Measurements from ENCODE around the gene SDHB.

Gene SDHB

DNA sequence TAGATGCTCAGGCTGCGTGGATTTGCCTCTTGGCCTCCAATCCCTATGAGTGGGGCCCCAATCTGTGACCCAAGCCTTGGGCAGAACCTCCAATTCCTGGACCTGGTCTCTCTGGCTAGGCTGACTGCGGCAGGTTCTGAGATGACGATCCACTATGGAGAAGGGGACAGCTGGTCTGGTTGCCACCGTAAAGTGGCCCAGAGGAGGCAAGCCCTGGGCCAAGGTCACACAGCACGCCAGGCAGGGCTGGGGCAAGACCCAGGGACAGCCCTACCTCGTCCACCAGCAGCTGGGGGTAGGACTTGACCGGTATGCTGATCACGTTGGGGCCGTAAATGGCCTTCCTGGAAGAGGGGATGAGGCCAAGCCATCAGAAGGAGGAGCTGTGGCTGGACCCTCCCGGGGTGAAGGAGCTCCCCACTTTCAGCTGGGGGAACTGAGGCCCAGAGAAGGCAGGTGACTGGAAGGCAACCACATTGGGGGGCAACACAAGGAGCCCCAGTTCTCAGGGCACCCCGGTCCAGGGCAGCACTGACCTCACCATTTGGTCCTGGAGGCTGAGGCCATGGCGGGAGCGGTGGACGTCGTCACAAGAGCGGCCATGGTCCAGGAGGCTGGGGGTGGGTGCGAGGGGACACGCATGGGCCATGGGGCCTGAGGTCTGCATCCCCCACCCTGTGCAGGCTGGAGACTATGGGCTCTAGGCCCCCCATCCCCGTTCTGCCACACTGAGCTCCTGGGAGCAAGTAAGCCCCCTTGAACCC lies 51.9 kb downstream of the SDHB start:
- H3K27me3 ChIP-seq (ENCODE audit: insufficient read depth, insufficient read length) = no peaks in the 10 kb centered on the region
- H3K36me3 ChIP-seq (ENCODE audit: insufficient read depth, insufficient read length, low read length) = peaks cover 57% of the 10 kb centered on the region
- H3K4me1 ChIP-seq (ENCODE audit: insufficient read depth, insufficient read length) = peaks cover 3% of the 10 kb centered on the region
- TF ChIP-seq YY1 (IDR thresholded peaks at IDR 0.05; ENCODE audit: insufficient read depth, insufficient read length) (no peak), ZNF274 (IDR thresholded peaks at IDR 0.05; ENCODE audit: low read depth, low read length) (no peak), SUZ12 (IDR thresholded peaks at IDR 0.05; ENCODE audit: extremely low read depth, insufficient read depth, insufficient read length) (no peak)
- no peak for DNase-seq (ENCODE audit: low read depth, low spot score)
- H3K9me3 ChIP-seq (ENCODE audit: insufficient read depth, low read length) = no peaks in the 10 kb centered on the region
- no peak overlapping the region for H3K4me3 ChIP-seq (ENCODE audit: insufficient read length, low read depth)
- no peak overlapping the region for H3K9ac ChIP-seq (ENCODE audit: insufficient read length, low read depth)

- Histone ChIP-seq H3K9ac (ENCODE audit: insufficient read length, low read depth) (no peak overlapping the region), H3K4me3 (ENCODE audit: insufficient read length, low read depth) (no peak overlapping the region), H3K27me3 (ENCODE audit: insufficient read depth, insufficient read length) (no peaks in the 10 kb centered on the region), H3K36me3 (ENCODE audit: insufficient read depth, insufficient read length, low read length) (peaks cover 56% of the 10 kb centered on the region), H3K4me1 (ENCODE audit: insufficient read depth, insufficient read length) (no peaks in the 10 kb centered on the region), H3K9me3 (ENCODE audit: insufficient read depth, low read length) (no peaks in the 10 kb centered on the region)
- DNase-seq (ENCODE audit: low read depth, low spot score) = no peak
- no peak for TF ChIP-seq YY1 (IDR thresholded peaks at IDR 0.05; ENCODE audit: insufficient read depth, insufficient read length)
- no peak for TF ChIP-seq SUZ12 (IDR thresholded peaks at IDR 0.05; ENCODE audit: extremely low read depth, insufficient read depth, insufficient read length)
- TF ChIP-seq ZNF274 (IDR thresholded peaks at IDR 0.05; ENCODE audit: low read depth, low read length) = no peak
Observed at GRCh38 chr1:16999863-17000262, 54.0 kb downstream of the SDHB start.

DNA sequence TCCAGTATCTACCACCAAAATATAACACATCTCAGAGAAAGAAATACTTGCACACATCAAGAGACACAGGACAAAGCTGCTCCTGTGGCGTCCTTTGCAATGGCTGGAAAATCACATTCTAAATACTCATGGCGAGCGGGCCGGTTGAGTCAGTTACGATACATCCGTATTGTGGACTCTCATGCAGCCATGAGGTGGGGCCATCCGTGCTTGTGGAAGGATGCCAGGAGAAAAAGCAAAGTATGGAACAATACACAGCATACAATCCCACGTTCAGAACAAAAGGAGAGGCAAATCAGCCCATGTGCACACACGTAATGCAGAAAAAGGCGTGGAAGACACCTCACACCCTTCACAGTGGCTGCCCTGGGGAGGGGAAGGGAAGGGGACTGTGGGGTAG lies 55.2 kb downstream of the SDHB start:
- Histone ChIP-seq H3K4me1 (ENCODE audit: insufficient read depth, insufficient read length) (no peaks in the 10 kb centered on the region), H3K36me3 (ENCODE audit: insufficient read depth, insufficient read length, low read length) (peaks cover 48% of the 10 kb centered on the region), H3K9me3 (ENCODE audit: insufficient read depth, low read length) (no peaks in the 10 kb centered on the region), H3K27me3 (ENCODE audit: insufficient read depth, insufficient read length) (no peaks in the 10 kb centered on the region), H3K9ac (ENCODE audit: insufficient read length, low read depth) (no peak overlapping the region), H3K4me3 (ENCODE audit: insufficient read length, low read depth) (no peak overlapping the region)
- no peak for DNase-seq (ENCODE audit: low read depth, low spot score)
- TF ChIP-seq ZNF274 (IDR thresholded peaks at IDR 0.05; ENCODE audit: low read depth, low read length) (no peak), YY1 (IDR thresholded peaks at IDR 0.05; ENCODE audit: insufficient read depth, insufficient read length) (no peak), SUZ12 (IDR thresholded peaks at IDR 0.05; ENCODE audit: extremely low read depth, insufficient read depth, insufficient read length) (no peak)

DNA sequence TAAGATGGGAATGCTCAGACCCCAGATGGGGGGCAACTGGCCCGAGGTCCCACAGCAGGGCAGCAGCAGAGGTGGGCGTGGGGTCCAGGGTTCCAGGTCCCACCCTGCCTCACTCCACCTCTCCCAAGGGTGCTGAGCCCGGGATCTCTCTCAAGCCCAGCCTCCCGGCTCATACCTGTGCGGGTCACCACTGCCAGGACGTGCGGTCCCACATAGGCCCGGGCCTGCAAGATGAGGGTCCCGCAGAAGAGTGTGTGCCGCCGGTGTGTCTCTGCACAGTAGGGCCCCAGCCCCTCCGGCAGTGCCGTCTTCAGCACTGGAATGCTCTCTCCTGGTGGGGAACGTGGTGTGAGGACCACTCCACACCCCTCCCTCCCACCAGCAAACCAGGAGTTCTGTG lies 57.0 kb downstream of the SDHB start:
- no peak for DNase-seq (ENCODE audit: low read depth, low spot score)

DNA sequence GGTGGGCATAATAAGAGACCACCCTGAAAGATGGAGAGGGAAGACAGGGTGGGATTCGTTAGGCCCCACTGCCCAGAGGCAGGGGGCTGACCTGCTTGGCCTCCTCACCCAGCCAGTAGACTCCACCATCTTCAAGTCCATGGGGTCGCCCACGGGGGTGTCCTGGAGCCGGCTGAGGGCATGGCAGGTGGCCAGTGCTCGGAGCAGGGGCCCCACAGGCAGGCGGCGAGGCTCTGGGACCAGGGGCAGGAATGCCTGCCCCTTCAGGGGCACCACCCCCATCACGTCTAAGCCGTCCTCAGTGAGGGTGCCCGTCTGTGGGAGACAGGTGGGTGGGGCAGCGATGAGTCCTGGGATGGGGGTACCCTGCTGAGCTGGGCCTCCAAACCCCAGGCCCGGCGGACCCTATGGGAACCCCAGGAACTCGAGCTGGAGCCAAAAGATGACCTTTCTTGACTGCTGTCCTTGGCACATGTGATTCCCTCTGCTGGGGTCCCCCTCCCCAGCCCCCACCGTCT lies 60.3 kb downstream of the SDHB start:
- H3K27me3 ChIP-seq (ENCODE audit: insufficient read depth, insufficient read length) = no peaks in the 10 kb centered on the region
- H3K4me3 ChIP-seq (ENCODE audit: insufficient read length, low read depth) = no peak overlapping the region
- DNase-seq (ENCODE audit: low read depth, low spot score) = no peak
- TF ChIP-seq SUZ12 (IDR thresholded peaks at IDR 0.05; ENCODE audit: extremely low read depth, insufficient read depth, insufficient read length) (no peak), YY1 (IDR thresholded peaks at IDR 0.05; ENCODE audit: insufficient read depth, insufficient read length) (no peak), ZNF274 (IDR thresholded peaks at IDR 0.05; ENCODE audit: low read depth, low read length) (no peak)
- H3K4me1 ChIP-seq (ENCODE audit: insufficient read depth, insufficient read length) = no peaks in the 10 kb centered on the region
- H3K9me3 ChIP-seq (ENCODE audit: insufficient read depth, low read length) = no peaks in the 10 kb centered on the region
- no peak overlapping the region for H3K9ac ChIP-seq (ENCODE audit: insufficient read length, low read depth)
- H3K36me3 ChIP-seq (ENCODE audit: insufficient read depth, insufficient read length, low read length) = peaks cover 47% of the 10 kb centered on the region

More for the DNA sequence above, 57.0 kb downstream of the SDHB start:
- no peak for TF ChIP-seq ZNF274 (IDR thresholded peaks at IDR 0.05; ENCODE audit: low read depth, low read length)
- H3K9ac ChIP-seq (ENCODE audit: insufficient read length, low read depth) = no peak overlapping the region
- H3K4me3 ChIP-seq (ENCODE audit: insufficient read length, low read depth) = no peak overlapping the region
- H3K36me3 ChIP-seq (ENCODE audit: insufficient read depth, insufficient read length, low read length) = peaks cover 45% of the 10 kb centered on the region
- no peaks in the 10 kb centered on the region for H3K9me3 ChIP-seq (ENCODE audit: insufficient read depth, low read length)
- H3K4me1 ChIP-seq (ENCODE audit: insufficient read depth, insufficient read length) = no peaks in the 10 kb centered on the region
- H3K27me3 ChIP-seq (ENCODE audit: insufficient read depth, insufficient read length) = no peaks in the 10 kb centered on the region

DNA sequence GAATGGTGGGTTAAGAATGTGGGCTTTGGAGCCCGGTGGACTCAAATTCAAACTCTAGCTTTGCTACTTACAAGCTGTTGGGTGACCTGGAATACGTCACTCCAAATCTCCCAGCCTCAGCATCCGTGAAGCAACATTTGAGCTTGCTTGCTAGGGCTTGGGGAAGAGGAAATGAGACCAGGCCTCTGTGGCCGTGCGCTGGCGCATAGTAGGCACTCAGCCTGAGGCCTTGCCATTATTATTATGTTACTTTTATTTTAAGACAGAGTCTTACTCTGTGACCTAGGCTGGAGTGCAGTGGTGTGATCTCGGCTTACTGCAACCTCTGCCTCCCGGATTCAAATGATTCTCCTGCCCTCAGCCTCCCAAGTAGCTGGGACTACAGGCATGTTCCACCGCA lies 61.2 kb downstream of the SDHB start:
- Histone ChIP-seq H3K4me1 (ENCODE audit: insufficient read depth, insufficient read length) (no peaks in the 10 kb centered on the region), H3K4me3 (ENCODE audit: insufficient read length, low read depth) (no peak overlapping the region), H3K27me3 (ENCODE audit: insufficient read depth, insufficient read length) (no peaks in the 10 kb centered on the region), H3K9me3 (ENCODE audit: insufficient read depth, low read length) (no peaks in the 10 kb centered on the region), H3K9ac (ENCODE audit: insufficient read length, low read depth) (no peak overlapping the region), H3K36me3 (ENCODE audit: insufficient read depth, insufficient read length, low read length) (peaks cover 49% of the 10 kb centered on the region)
- no peak for DNase-seq (ENCODE audit: low read depth, low spot score)
- TF ChIP-seq YY1 (IDR thresholded peaks at IDR 0.05; ENCODE audit: insufficient read depth, insufficient read length) (no peak), ZNF274 (IDR thresholded peaks at IDR 0.05; ENCODE audit: low read depth, low read length) (no peak), SUZ12 (IDR thresholded peaks at IDR 0.05; ENCODE audit: extremely low read depth, insufficient read depth, insufficient read length) (no peak)

DNA sequence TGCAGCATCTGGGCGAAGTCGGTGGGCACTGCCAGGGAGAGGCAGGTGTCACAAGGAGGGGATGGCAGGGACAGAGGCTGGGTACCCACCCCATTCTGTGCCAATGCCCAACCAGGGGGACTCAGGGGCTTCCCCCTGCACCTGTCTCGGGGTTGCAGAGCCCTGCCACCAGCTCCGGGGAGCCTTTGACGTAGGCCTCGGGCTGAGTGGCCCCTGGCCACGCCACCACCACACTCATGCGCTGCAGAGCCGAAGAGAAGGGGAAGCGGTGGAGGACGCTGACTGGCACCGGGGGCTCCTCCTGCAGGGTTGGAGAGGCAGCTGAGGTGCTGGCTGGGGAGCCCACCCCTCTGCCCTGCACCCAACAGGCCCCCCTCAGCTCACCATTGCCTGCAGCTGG lies 61.7 kb downstream of the SDHB start:
- no peak for DNase-seq (ENCODE audit: low read depth, low spot score)
- no peak overlapping the region for H3K4me3 ChIP-seq (ENCODE audit: insufficient read length, low read depth)
- H3K4me1 ChIP-seq (ENCODE audit: insufficient read depth, insufficient read length) = peaks cover 2% of the 10 kb centered on the region
- H3K36me3 ChIP-seq (ENCODE audit: insufficient read depth, insufficient read length, low read length) = peaks cover 53% of the 10 kb centered on the region
- no peak for TF ChIP-seq YY1 (IDR thresholded peaks at IDR 0.05; ENCODE audit: insufficient read depth, insufficient read length)
- no peak for TF ChIP-seq SUZ12 (IDR thresholded peaks at IDR 0.05; ENCODE audit: extremely low read depth, insufficient read depth, insufficient read length)
- TF ChIP-seq ZNF274 (IDR thresholded peaks at IDR 0.05; ENCODE audit: low read depth, low read length) = no peak
- no peaks in the 10 kb centered on the region for H3K27me3 ChIP-seq (ENCODE audit: insufficient read depth, insufficient read length)
- H3K9ac ChIP-seq (ENCODE audit: insufficient read length, low read depth) = no peak overlapping the region
- no peaks in the 10 kb centered on the region for H3K9me3 ChIP-seq (ENCODE audit: insufficient read depth, low read length)
